ENCODE measurements around the gene COL8A1. TPM values are rescaled to one million over a fixed set of nuclear protein-coding genes. Genes with fewer than 3 reads are reported as not detected.

The COL8A1 gene
- total and polyA plus RNA-seq, 9 of the 15 experiments (the other 6 are each of a cell fraction or from before 2014, with no cell fraction given) = 0.07 TPM; not detected in 8

DNA sequence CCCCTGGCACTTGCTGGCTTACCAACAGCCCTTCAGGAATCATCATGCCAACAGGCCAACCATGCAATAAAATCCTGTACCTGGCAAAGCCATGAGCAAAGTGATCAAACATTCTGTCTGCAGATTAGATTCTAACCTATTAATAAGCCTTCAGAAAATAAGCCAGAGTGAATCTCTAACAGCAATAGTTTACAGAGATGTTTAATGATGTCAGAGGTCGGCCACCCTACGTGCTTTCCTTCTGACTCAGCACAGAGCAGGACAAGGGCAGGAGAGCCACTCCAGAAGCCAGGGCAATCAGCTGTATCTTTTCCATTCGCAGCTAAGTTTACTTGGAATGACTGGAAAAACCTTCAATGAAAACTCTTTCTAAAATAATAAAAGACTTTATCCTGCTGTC lies 13.1 kb downstream of the COL8A1 start:
- DNase-seq (ENCODE audit: extremely low read depth in 1 of 4, low spot score in 3 of 4) (no peak), ATAC-seq (no peak), FAIRE-seq (no peak)
- Histone ChIP-seq H2AFZ (ENCODE audit: low read depth, low read length) (no peak overlapping the region), H3K27ac (ENCODE audit: extremely low read depth, low read depth, low read length) (no peak overlapping the region), H3K4me2 (ENCODE audit: insufficient read depth, low read length) (no peak overlapping the region), H3K9ac (ENCODE audit: insufficient read depth in 1 of 2, low read depth in 2 of 2, low read length in 2 of 2) (no peak overlapping the region), H4K20me1 (replicated peaks; ENCODE audit: control insufficient read depth, insufficient read depth, low read length) (no peaks in the 10 kb centered on the region), H3K4me3 (no peak overlapping the region), H3K4me1 (replicated peaks in 1 of 2; ENCODE audit: control insufficient read depth in 2 of 2, insufficient read depth in 2 of 2, low read length in 2 of 2) (no peaks in the 10 kb centered on the region), H3K79me2 (ENCODE audit: control insufficient read depth, insufficient read depth, low read length) (no peaks in the 10 kb centered on the region), H3K27me3 (ENCODE audit: control insufficient read depth in 2 of 2, insufficient read depth in 2 of 2, low read length in 2 of 2) (no peaks in the 10 kb centered on the region), H3K9me3 (replicated peaks; ENCODE audit: control insufficient read depth, insufficient read depth, low read depth, low read length) (no peaks in the 10 kb centered on the region), H3K36me3 (ENCODE audit: control insufficient read depth, insufficient read depth, low read length) (no peaks in the 10 kb centered on the region), H3K9me1 (ENCODE audit: control insufficient read depth, insufficient read depth, low read length) (no peaks in the 10 kb centered on the region)
- in situ Hi-C loops (cut with MboI) (no loop called here), intact Hi-C loops (cut with micrococcal nuclease) (no loop called here)
- ChIA-PET POLR2A (no interaction called here), CTCF (ENCODE audit: low intra/inter-chr PET ratio) (no interaction called here)
- TF ChIP-seq, protein P1, sequence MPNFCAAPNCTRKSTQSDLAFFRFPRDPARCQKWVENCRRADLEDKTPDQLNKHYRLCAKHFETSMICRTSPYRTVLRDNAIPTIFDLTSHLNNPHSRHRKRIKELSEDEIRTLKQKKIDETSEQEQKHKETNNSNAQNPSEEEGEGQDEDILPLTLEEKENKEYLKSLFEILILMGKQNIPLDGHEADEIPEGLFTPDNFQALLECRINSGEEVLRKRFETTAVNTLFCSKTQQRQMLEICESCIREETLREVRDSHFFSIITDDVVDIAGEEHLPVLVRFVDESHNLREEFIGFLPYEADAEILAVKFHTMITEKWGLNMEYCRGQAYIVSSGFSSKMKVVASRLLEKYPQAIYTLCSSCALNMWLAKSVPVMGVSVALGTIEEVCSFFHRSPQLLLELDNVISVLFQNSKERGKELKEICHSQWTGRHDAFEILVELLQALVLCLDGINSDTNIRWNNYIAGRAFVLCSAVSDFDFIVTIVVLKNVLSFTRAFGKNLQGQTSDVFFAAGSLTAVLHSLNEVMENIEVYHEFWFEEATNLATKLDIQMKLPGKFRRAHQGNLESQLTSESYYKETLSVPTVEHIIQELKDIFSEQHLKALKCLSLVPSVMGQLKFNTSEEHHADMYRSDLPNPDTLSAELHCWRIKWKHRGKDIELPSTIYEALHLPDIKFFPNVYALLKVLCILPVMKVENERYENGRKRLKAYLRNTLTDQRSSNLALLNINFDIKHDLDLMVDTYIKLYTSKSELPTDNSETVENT (CRISPR knock-in tag; IDR thresholded peaks at IDR 0.05) = no peak
- TF ChIP-seq, protein P2, sequence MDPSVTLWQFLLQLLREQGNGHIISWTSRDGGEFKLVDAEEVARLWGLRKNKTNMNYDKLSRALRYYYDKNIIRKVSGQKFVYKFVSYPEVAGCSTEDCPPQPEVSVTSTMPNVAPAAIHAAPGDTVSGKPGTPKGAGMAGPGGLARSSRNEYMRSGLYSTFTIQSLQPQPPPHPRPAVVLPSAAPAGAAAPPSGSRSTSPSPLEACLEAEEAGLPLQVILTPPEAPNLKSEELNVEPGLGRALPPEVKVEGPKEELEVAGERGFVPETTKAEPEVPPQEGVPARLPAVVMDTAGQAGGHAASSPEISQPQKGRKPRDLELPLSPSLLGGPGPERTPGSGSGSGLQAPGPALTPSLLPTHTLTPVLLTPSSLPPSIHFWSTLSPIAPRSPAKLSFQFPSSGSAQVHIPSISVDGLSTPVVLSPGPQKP (CRISPR knock-in tag; IDR thresholded peaks at IDR 0.05) = no peak
- TF ChIP-seq FOXJ3 (CRISPR knock-in tag; IDR thresholded peaks at IDR 0.05) (no peak), ETS2 (tag; IDR thresholded peaks at IDR 0.05; ENCODE audit: borderline replicate concordance, poor library complexity, severe bottlenecking) (no peak), MNT (conservative IDR thresholded peaks at IDR 0.05) (no peak), CUX1 (CRISPR knock-in tag; IDR thresholded peaks at IDR 0.05) (no peak), POLR2B (IDR thresholded peaks at IDR 0.05; ENCODE audit: low read depth, partially characterized antibody) (no peak)
- 0% methylated on average over 3 of the region's 3 CpGs for WGBS (ENCODE audit: insufficient coverage, low coverage, missing lambda C conversion rate)
- no TSS peak for BruUV-seq (replicated peaks)
